Renal cortex interstitium (tissue), 11 donors: ENCODE measurements around the gene GRM8. TPM values are rescaled to one million over a fixed set of nuclear protein-coding genes. Genes with fewer than 3 reads are reported as not detected.
"Not testable (repeated sequence)": the region's sequence is repeated elsewhere in the genome, so short reads cannot be mapped to it uniquely, and the experiment has no call there.

Experiments
- DNase-seq, 11 donors: peaks; one replicate each; pipeline ENCODE4 v3.0.0-alpha.2; 2013; ENCODE audit warnings: low read depth in 9 of 11, low spot score in 4 of 11; ENCODE audit errors: extremely low read depth in 1 of 11
- polyA plus RNA-seq, 3 donors: library from polyadenylated mRNA; unstranded; fragments of 120-200 nt; gene quantifications; one replicate each; pipeline ENCODE4 v1.2.1, GENCODE V29; 2013; ENCODE audit not compliant: insufficient read length in 3 of 3

GRM8 gene
- polyA plus RNA-seq, 3 donors: 8.1 to 9.4 (median 8.7) TPM

GRCh38 chr7:126978865-126979264 is 273.9 kb downstream of the GRM8 start:
- DNase-seq: no peak

- no peak for DNase-seq
These were observed 279.7 kb downstream of the GRM8 start for GRCh38 chr7:126973066-126973465.

- no peak for DNase-seq
These were observed 280.2 kb downstream of the GRM8 start for GRCh38 chr7:126972571-126972970.

DNA sequence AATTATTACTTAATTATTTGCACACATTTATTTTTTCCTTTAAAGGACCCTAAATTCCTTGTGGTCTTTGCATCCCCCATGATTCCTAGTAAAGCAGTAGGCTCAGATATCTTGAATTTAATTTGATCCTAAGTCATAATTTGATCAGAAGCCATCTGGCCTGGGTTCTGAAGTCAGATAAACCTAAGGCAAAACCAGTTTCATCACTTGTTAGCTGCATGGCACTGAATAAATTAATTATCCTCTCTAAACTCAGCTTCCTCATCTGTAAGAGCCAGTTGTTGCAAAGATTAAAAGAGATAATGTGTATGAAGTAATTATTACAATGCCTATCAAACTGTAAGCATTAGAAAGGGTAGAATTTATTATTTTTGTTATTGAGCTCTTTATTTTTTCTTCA is 293.1 kb downstream of the GRM8 start:
- DNase-seq: no peak

DNA sequence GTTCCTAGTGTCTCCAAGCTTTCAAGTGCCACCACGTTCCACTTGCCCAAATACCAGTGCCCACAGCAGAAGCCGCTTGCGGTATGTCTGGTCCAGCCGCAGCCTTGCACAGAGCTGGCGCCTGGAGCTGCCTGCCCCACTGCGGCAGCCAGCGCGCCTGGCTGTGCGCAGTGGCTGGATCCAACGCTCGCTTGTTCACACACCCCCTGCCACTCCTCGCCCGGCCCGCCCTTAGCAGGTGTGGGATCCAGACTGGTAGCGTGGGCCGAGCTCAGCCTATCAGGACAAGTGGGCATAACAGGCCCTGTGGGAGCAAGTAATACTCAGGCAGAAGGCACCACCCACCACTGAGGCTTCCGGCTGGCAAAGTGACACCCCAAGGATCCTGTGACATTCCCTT is 294.4 kb downstream of the GRM8 start:
- no peak for DNase-seq

DNA sequence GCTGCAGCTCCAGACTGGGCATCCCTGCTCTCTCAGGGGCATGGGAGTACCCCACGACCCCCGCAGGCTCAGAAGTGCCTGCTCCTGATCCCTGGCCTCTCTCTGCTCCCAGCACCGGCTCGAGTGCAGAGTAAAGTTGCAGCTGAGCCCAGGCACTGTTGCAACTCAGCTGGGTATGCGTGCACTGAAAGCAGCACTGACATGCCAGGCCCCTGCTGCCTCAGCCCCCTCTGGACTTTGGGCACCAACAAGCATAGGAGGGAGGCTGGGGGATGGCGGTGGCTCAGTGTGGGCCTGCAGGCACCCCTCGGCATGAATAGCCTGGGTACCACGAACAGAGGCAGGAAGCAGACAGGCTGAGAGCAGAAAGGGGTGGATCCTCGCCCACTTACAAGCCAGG is 295.3 kb downstream of the GRM8 start:
- DNase-seq: no peak

DNA sequence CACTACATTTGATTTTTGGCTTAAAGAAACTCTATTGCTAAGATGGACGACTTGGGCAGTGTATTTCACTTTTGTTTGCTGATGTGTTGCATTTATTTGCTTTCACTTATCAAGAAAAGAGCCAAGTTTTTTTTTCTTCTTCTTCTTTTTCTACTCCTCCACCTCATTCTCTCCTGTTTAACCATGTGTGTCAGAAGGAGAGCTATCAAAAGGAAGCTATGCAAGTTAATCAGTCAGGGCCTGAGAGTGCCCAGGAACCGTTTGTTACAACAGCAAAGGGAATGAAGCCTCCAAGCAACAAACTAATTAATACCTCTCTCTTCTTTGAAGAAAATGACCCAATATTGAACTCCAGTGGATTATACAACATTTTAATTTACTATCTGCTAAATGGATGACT is 299.3 kb downstream of the GRM8 start:
- peak in 1 of 11 donors; percentile 12 for DNase-seq

DNA sequence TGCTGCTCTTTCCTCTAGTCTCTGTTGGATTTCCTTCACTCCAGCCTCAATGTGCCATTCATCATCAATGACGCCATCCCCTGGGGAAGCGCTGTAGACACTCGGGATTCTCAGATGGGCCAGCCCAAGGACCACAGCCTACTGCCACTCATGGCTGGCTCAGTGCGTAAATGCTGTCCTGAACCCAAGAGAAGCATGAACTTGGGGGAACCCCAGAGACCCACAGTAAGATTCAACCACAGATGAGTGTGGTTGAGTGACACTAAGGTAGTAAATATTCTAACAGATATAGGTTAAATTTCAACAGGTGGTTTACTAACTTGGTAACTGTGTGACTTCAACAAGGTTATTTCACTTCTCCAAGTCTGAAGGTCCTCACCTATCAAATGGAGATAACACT is 304.1 kb downstream of the GRM8 start:
- no peak for DNase-seq

GRCh38 chr7:126940723-126941307 is 311.9 kb downstream of the GRM8 start:
- no peak for DNase-seq

- DNase-seq: peak in 7 of 11 donors; percentile 12 to 36 (median 24)
These were observed 315.6 kb downstream of the GRM8 start for GRCh38 chr7:126937171-126937570.

- no peak for DNase-seq
These were observed 321.2 kb downstream of the GRM8 start for GRCh38 chr7:126931581-126931980.

DNA sequence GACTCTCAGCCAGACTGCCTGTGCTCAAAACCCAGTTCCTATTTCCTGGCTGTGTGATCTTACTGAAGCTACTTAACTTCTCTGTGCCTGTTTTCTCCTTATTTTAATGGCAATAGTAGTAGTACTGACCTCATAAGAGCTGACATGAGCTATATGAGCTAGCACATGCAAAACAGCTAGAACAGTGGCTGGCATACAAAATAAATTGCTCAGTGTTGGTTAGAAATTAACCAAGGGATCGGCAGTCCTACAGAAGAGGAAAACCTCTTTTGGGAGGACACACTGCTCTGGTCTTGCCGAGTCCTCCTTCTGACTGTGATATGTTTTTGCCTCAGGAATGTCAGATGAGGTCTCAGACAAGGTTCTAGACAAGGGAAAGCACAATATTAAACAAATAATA is 322.6 kb downstream of the GRM8 start:
- DNase-seq: no peak

DNA sequence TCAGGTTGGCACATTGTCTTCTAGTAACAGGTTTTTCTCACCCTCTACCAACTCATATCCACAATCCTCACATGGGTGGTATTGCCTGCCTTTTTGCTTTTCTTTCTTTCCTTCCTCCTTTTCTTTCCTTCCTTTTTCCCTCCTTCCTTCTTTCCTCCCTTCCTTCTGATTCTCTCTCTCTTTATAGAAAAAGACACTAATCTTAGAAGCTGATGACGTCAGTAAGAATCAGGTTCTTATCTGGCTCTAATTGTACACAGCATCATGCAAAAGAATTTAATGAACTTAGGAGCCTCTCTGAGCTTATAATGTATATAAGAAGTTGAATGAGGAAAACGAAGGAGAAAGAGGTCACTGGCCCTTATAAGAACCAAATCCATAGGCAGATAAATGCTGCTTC is 328.3 kb downstream of the GRM8 start:
- DNase-seq: no peak

DNA sequence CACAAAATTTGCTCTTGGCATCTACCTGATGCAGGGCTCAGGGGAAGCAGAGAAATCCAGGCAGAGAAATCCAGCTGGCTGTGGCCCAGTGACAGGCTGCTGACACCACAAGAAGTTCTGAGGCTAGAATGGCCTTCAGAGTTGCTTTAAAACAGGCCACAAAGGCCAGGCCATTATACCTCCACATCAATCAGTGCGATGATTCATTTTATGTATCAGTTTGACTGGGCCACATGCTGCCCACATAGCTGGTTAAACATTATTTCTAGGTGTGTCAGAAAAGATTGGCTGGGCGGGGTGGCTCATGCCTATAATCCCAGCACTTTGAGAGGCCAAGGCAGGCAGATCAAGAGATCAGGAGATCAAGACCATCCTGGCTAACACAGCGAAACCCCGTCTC is 341.1 kb downstream of the GRM8 start:
- DNase-seq: not testable (repeated sequence)

- DNase-seq: not testable (repeated sequence)
These were observed 344.2 kb downstream of the GRM8 start for GRCh38 chr7:126908564-126908963.

DNA sequence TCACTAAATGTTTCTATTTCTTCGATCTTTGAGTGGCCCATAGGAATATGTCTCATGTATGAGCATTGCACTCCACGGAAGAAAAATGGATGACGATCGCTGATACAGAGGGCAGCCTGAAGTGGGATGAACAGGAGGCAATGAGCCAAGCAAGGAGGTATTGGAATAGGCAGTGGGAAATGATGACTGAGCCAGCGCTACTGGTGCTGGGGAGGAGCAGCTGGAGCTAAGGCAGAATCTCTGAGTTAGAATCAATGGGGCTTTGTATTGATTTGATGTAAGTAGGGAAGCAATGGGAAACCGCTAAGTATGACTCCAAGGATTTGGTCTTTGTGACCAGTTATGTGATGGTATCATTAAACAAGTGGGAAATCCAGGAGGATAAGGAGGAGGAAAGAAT is 345.1 kb downstream of the GRM8 start:
- DNase-seq: not testable (repeated sequence)

DNA sequence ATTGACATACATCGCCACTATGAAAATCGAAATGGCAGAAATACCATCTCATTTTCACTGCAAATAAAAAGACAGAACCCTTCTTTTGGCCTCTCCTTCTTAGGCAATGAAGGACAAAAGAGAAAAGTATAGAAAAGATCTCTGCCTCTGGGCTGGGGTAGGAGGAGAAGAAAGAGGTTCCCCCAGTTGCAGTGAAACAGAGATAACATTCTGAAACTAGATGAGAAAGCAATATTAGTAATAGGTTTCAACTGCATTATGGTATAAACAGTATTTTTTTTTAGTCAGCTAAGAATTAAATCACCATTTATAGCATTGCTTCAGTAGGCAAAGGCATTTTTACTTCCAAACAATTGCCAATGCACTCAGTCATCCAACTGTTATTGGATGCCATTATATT is 347.5 kb downstream of the GRM8 start:
- DNase-seq: not testable (repeated sequence)

- DNase-seq: not testable (repeated sequence)
These were observed 351.5 kb downstream of the GRM8 start for GRCh38 chr7:126901041-126901765.

- not testable (repeated sequence) for DNase-seq
These were observed 364.8 kb downstream of the GRM8 start for GRCh38 chr7:126887980-126888379.

DNA sequence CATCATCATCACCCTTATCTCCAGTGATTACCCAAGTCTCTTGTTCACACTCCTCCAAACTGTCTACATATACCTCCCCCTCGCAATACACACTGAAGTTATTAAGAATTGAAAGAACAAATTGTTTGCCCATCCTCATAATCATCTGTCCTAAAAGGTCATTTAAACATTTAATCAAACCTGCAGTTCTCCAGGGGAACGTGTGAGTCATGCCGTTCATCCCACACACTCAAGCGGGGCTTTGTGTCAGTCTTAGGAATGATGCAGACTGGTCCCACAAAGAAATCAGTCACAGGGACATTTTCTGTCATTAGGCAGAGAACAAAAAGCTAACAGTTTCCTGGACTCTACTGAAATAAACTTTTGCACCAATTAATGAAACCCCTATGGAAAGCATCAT is 365.2 kb downstream of the GRM8 start:
- not testable (repeated sequence) for DNase-seq

GRCh38 chr7:126882730-126883129 is 370.0 kb downstream of the GRM8 start:
- DNase-seq: not testable (repeated sequence)
